Testis (tissue), 2 donors: ENCODE results near the gene LRMDA.

Experiments used
- POLR2A ChIP-seq: fragments of 450-650 bp; IDR thresholded peaks from one replicate; pipeline ENCODE4 v1.6.1; 2017; ENCODE audit warnings: antibody characterized with exemption, mild to moderate bottlenecking, moderate library complexity
- TF ChIP-seq, protein P1 (sequence below), 3 experiments: fragments of 450-650 bp in 2 of 3; fragments of 200-600 bp in 1 of 3; sonication (generic) in 1 of 3; IDR thresholded peaks; one replicate each; pipeline ENCODE4 v1.5.1; 2016 to 2019; ENCODE audit warnings: antibody characterized with exemption in 3 of 3, mild to moderate bottlenecking in 2 of 3, moderate library complexity in 1 of 3

DNA sequence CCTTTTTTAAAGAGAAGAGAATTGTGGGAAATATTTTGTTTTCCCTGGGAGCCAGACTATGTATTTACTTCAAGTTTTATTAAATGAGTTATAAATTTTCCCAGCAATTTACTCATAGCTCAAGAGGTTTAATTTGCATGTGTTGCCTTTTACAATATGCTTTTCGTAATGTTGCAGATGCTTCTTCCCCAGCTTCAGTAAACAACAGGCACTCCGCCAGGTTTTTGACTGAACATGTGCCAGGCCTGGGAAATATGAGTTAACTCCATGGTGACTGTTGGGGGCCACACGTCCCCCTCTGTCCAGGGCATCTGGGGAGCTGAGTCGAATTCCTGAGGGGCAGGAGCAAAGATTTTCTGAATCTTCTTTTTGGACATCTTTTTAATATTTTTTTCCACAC lies 545.7 kb downstream of the LRMDA start:
- TF ChIP-seq, protein P1, sequence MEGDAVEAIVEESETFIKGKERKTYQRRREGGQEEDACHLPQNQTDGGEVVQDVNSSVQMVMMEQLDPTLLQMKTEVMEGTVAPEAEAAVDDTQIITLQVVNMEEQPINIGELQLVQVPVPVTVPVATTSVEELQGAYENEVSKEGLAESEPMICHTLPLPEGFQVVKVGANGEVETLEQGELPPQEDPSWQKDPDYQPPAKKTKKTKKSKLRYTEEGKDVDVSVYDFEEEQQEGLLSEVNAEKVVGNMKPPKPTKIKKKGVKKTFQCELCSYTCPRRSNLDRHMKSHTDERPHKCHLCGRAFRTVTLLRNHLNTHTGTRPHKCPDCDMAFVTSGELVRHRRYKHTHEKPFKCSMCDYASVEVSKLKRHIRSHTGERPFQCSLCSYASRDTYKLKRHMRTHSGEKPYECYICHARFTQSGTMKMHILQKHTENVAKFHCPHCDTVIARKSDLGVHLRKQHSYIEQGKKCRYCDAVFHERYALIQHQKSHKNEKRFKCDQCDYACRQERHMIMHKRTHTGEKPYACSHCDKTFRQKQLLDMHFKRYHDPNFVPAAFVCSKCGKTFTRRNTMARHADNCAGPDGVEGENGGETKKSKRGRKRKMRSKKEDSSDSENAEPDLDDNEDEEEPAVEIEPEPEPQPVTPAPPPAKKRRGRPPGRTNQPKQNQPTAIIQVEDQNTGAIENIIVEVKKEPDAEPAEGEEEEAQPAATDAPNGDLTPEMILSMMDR (IDR thresholded peaks at IDR 0.05), result no peak
- no peak for TF ChIP-seq POLR2A
